ENCODE results near the gene SLC4A7. TPM values are rescaled to one million over a fixed set of nuclear protein-coding genes. Genes with fewer than 3 reads are reported as not detected.
A peak's percentile ranks its signal among the peaks of the same experiment; 100 is the strongest.
"Not testable (repeated sequence)": the region's sequence is repeated elsewhere in the genome, so short reads cannot be mapped to it uniquely, and the experiment has no call there.

Gene SLC4A7
- total RNA-seq, 1 donor from 2014 or later = 35.0 TPM

DNA sequence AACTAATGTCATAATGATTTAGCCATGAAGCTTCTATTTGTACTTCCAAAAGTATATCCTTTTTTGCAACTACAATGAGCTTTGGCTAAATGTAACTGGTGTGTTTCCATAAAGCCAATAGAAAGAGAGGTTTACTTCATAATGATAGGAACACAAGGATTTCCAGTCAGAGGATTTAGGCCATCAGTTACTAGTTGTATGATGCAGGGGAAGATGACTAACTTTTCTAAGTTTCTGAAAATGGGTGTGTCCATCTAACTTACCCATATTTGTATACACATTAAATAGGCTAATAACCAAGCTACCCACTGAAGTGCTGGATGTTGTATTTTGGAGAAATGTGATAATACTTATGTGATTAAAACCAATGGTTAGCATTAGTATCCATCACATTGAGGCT lies 55.7 kb downstream of the SLC4A7 start:
- no peak for DNase-seq

DNA sequence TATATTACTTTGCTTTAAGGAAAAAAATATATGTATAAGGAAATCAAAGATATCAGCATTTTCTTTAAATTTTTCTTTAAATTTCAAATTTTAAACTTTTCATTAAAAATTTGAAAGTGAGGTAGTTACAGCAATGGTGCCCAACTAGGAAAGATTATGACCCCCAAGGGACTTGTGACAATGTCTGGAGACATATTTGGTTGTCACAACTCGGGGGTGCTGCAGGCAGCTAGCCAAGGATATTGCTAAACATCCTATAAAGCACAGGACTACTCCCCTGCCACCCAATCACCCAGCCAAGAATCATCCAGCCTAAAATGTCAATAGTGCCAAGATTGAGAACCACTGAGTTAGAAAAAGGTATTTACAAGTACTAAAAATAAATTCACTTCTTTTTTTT lies 57.3 kb downstream of the SLC4A7 start:
- no peak for DNase-seq

DNA sequence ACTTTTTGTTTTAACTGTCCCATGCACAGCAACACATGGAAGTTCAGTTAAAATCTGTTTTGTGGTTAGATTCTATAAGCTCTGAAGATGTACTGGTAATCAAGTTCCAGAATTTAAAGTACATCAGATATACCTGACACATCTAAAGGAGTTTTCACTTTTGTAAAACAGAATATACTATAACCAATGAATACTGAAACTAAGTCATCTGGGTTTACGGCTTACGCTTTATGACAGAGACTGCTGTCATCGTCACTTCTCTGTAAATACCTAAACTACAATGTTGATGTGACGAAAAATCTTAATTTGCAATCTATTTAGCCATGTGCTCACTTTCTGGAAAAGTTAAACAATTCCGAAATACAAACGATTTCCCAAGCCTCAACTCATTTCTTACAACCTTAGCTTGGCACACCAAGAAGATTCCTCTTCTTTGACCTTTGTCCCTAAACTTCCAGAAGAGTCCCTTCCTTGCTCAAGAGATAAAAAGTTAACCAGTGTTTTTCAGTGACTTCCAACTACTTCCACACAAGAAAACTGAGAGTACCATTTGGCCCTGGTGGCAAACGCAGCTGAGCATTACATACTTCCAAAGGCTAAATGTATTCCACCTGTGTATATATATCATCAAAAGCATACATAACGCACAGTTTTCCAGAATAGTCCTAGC lies 58.2 kb downstream of the SLC4A7 start:
- no peak for DNase-seq

DNA sequence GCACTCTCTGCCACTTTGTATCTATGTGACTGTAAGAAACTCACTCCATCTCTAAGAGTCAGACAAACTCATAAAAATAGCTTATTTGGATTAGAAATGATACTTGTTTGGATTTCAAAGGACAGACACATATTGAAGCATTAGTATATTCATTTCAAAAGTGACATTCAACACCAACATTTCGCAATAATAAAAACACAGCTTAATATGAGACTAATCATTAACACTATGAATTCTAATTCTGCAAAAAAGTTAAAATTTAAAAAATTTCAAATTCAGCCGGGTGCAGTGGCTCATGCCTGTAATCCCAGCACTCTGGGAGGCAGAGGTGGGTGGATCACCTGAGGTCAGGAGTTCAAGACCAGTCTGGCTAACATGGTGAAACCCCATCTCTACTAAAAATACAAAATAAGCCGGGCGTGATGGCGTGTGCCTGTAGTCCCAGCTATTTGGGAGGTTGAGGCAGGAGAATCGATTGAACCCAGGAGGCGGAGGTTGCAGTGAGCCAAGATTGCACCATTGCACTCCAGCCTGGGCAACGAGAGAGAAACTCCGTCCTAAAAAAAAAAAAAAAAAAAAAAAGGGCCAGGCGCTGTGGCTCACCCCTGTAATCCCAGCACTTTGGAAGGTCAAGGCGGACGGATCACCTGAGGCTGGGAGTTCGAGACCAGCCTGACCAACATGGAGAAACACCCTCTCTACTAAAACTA lies 59.2 kb downstream of the SLC4A7 start:
- DNase-seq = not testable (repeated sequence)

DNA sequence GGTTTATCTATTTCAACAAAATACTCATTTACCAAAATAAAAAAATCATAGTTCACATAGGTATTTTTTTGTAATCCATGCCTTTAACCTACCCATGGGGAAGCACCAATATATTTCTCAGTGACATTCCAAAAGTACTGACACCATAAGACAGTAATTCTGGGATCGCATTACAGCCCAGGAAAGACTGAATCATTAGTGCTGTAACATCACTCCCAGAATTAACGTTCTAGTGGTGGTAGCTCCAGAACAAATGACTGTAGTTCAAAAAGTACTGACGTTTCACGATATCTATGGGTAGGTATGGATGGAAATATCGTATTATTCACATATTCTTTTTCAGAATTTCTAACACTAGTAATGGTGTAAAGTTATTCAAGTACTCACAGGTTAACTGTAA lies 60.7 kb downstream of the SLC4A7 start:
- no peak for DNase-seq

DNA sequence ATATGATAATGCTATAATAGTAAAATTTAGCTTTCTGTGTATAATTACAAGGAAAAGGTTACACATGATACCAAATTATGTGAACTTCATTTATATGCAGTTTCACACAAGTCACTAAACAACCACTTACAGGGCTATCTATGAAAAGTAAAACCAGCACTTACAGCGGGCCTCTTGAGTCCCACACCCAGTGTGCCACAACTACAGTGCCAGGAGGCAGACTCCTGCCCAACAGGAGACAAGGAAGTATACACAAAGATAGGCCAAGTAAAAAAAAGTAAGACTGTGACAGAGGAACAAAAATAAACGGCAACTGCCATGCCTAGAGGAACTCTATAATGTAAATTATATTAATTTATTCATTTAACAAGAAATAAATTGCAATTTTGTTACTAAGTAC lies 61.6 kb downstream of the SLC4A7 start:
- no peak for DNase-seq

DNA sequence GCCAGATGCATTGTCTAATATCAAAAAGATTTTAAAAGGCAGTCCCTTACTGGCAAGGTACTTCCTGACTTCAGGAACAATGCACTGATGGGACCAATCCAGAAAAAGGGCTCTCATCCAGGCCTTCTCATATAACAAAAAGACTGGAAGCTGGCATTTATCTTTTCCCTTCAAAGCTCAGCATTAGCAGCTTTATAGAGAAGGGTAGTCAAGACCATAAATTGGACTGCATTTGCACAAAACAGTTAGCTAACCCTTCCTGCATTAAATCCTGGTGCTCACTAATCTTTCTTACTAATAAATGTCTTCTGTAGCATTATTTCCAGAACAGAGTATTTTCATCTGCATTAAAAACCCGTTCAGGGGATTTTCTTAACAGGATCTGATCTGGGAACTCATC lies 69.0 kb downstream of the SLC4A7 start:
- DNase-seq = no peak

DNA sequence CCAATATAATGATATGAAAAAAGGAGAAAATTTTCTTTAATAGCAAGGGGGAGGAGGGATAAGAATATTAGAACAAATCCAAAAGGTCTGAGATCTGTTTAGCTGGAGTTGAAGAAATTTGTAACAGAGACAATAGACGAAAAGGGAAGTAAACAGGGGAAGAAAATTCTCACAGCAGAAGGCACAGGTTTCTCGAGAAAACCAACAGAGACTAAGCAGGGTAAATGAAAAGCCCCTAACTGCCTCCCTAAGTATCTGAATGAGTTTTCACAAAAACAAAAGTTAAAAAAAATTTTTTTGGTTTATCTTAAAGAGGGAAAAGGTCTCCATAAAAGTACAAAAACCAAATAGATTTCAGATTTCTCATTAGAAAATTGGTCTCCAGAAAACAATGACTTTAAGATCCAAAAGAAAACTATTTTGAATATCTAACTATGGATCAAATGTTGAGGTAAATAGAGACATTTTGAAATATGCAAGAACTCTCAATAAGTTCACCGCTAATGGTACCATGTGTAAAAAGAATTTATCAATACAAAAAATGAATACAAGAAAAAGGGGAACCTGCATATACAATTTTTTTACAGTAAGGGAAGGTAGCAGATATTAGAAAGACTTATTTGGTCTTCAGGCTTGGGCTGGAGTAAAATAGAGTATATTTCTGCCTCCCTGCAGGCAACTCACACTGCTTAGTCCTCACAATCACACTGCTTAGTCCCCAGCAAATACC lies 91.1 kb downstream of the SLC4A7 start:
- DNase-seq = no peak

DNA sequence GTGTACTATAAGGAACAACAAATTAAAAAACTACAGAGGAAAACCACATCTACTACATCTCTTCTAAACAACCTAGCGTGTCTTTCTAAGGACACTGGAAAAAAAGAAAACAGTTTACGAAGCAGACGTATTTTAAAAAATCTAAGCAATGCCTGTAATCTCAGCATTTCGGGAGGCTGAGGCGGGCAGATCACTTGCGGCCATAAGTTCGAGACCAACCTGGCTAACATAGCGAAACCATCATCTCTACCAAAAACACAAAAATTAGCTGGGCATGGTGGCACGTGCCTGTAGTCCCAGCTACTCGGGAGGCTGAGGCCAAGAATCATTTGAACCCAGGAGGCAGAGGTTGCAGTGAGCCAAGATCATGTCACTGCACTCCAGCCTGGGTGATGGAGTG lies 91.8 kb downstream of the SLC4A7 start:
- not testable (repeated sequence) for DNase-seq

DNA sequence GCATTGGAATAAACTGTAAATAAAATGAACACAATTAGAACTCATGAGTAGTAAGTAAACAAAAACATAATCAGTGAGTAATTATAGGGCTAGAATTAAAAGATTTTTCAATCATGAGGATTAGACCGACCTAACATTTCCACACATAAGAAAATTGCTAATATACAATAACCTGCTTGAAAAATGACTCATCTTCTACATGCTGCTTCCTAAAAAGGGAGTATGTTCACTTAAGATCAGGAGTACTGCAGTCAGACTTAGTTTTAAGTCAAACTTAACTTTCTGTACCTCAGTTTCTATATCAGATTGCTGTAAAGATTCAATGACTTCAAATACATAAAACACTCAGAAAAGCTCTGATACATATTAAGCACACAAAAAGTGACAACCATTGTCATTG lies 92.4 kb downstream of the SLC4A7 start:
- no peak for DNase-seq

DNA sequence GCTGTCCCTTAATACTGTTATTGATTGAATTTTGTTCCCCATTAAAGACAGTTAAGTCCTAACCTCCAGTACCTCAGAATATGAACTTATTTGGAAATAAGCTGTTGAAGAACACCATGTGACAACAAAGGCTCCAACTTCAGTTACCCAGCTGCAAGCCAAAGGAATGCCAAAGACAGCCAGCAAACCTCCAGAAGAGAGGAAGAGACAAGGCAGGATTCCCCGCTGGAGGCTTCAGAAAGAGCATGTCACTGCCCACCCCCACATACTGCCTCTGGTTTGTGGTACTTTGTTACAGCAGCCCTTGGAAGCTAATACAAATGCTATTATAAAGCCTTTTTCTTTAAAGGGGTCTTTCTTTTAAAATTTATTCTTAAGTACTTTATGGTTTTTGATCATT lies 96.6 kb downstream of the SLC4A7 start:
- no peak for DNase-seq

DNA sequence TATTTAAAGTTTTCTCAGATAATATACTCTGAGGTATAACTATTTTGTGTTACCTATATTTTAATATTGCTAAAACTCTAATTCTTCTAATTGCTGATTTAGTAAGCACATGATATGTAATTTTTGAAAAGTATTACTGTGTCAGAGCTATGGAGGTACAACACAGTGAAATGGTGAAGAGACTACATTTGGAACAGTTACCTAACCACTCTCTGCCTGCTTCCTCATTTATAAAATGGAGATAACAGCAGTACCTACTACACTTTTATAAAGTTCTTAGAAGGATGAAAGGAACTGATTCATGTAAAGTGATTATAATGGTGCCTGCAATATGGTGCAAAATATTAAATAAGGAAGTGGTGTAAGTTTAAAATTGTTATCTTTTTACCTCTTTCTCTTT lies 98.7 kb downstream of the SLC4A7 start:
- no peak for DNase-seq

DNA sequence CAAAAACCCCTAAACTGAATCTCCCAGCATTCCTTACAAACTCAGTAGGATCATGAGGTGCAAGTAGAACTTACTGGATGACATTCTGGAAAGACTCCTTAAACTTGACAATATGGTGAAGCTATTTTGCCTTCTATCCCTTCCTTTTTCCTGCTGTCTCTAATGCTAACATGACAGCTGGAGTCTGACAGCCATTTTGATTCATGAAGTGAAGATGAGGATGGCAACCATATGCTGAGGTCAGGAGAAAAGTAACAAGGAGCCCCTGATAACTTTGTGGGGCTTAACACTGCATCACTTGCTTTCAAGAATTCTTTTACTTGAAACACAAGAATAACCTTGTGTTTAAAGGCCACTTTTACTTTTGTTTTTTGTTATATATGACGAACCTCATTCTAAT lies 100.0 kb downstream of the SLC4A7 start:
- no peak for DNase-seq

DNA sequence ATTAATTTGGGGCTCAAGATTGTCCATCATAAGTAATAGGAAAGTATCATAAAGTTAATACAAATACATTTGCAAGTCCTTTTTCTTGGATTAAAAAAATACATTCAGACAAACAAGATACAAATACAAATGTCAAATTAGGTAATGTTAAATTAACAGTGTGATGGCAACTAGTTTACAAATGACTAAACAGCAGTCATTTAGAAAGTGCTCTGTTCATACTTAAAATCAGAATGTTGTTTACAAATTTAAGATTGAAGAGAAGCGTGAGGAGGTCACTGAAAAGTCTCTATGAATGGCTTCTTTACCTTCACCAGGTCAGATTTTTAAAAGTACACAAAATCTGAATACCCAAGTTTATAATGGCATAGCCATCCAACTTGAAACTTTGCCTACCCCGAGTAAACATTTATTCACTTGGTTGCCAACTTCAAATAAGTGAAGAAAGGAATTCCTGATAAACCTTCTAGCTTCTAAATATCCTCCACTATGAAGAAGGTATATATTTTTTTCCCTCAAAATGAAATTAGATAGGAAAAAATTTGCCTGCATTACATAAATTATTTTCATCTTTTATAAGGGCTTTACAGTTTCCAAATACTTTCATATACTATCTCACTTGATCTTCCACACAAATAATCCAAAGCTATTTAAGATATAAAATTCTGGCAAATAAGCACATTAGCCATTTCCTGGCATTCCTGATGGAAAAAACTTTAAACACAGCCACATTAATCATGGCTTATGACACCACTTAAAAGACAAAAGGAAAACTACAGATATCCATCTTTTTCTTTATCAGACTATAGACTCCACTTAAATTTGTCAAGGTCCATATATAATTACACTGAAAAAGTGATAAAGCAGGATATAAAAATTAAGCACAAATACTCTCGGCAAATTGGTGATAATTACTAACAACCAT lies 103.5 kb downstream of the SLC4A7 start:
- DNase-seq = no peak

DNA sequence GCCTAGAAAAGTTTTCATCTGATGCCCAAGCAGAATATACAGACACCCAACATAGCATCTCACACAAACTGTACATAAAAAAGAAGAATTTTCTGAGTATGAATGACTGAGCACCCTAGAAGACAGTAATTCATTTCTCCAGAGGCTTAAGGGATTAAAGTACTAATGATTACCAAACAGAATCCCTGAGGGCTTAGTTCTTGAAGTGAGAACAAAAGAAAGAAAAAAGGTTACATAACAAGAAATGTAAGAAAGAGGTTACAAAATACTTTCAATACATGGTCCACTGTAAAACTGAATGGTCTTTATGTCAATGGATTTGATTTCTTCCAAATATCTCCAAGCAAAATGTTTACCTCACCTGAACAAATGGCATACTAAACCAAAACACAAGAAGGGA lies 105.9 kb downstream of the SLC4A7 start:
- DNase-seq = no peak

DNA sequence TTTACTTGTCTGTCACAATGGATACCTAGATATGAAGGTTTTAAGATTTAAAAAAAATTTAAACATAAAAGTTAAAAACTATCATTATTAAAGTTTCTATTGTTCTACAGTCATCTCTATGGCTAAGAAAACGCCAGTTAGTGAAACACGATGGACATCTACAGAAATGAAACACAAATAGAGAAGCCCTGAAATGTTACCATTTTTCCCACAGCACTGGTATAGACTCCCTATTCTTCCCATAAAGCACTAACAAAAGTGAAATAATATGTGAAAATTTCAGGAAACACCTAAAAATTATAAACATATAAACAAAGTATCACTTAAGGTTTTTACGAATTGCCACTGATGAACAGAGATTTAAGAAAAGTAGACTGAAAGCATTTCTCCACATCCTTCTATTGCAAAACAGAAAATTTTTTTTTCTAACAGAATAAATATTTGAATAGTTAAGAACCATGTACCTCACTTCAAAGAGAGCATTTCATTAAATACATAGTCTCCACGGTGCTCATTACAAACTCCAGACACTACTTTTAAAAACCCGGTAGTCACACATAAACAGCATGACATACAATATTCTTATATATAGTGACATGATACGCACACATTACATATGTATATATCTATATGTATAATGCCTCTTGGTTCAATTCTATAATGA lies 107.9 kb downstream of the SLC4A7 start:
- no peak for DNase-seq

DNA sequence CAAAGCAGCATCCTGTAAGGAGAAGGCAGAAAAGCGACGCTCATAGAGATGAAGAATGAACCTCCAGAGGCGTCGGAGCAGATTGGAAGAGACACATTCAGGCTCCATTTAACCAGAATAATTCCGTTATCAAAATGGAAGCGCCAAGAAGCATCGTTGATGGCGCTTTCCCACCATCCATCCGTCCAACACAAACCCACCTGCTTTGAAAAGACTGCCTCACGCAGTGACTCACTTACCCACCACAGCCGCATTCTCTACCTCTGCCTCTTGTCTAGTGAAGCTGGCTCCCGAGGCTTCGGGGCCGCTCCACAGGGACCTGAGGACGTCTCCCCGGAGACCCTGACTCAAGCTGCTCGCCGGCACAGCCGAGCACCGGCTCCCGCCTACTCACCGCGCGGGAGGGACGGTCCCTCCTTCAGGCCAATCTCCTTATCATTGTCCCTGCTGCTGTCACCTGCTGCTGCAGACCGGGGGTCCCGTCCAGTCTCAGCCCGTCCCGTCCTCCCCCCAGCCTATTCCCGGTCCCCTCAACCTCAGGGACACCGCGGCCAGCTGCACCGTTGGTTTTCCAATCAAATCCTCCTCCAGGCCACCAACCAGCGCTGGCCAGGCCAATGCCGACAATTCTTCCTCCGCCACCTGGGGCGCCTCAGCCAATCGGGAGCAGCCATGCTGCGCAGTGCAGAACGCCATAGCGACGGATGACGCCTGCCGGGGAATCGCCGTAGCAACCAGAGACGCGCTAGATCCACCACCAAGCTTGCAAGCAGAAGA lies 115.2 kb downstream of the SLC4A7 start, which contains the start of gene NEK10:
NEK10 (minus strand) TSS at position 553 of the 777 bp plus-strand sequence. CDS start 16,501 bp downstream, outside the sequence.
- peak; percentile 86 for DNase-seq

DNA sequence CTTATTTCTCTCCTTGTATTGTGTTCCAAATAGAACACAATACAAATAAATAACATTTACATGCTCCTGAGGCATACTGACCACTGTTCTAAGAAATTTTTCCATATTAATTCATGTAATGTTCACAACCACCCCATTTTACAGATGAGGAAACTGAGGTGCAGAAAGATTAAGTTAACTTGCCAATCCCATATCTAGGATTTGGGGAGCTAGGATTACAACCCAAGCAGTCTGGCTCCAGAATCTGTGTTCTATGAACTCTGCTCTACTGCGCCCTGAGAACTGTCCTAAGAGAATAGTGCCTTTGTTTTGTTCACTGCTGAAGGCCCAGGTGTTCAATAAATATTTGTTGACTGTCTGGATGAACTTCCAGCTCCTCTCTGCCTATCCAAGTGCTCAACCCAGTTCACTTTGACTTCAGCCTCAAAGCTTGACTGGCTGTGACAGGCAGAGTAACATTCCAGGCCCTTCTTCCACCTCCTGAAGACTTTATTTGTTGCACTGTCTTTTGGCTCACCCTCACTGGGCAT lies 118.1 kb downstream of the SLC4A7 start:
- no peak for DNase-seq

DNA sequence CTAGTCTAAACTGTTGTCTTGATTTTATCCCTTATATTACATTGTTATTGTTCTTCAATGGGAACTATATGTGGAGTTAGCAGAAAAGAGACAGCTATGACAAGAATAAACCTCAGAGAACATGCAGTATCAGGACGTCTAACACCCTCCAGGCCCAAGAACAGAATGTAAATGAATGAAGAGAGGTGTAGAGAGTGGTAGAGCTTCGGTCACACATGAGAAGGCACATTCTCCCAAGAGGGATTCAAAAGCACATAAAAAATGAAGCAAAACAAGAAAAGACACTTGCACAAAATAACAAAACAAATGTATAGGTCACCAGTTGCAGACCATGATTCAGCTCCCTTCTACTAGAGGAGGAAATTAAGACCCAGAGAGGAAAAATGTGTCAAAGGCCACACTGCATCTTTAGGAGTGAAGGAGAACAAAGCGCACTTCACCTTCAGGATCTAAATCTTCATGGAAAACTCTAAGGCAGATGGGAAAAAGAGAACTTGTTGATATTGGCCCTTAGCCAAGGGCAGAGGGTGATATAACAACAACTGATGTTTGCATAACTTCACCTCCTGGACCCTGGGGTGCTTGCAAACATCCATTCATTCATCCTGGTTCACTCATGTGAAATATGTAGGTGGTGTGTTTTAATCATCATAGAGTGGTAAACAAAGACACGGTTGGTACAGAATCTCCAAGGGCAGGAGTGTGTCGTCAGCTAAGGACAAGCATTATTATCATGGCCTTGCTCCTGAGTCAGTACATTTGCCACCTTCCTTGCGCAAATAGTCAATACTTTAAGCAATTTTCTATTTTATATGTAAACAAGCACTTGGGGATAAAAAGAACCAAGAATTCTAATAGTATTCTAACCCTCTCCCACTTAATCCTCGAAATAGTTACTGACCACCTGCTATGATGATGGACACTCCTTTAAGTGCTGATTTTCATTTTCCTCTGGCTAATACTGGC lies 123.8 kb downstream of the SLC4A7 start:
- no peak for DNase-seq

All from skin of body (tissue), 2 donors.